ENCODE data around the gene GRIA4.

GRIA4 gene

DNA sequence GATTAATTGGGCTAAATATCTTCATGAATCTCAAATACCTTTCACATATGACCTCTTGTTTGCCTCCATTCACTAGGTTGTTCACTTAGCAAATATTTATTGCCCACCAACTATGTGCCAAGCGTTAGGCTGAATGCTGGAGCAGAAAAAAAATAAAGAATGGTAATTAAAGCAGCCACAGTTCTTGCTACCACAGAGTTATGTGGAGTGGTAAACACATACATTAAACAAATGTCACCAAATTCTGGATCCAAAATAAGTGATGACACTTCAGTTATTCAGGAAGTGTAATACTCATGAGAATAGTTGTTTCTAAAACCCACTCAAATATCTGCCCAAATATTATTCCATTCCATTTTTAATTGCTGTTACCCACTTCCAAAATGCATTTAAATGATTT is 128.4 kb downstream of the GRIA4 start:
- TF ChIP-seq CTCF (IDR thresholded peaks at IDR 0.05; ENCODE audit: extremely low read depth, missing control alignments) = no peak
- no peak for DNase-seq (ENCODE audit: low spot score)

GRCh38 chr11:105738986-105739795 is 129.3 kb downstream of the GRIA4 start:
- no peak for TF ChIP-seq CTCF (IDR thresholded peaks at IDR 0.05; ENCODE audit: extremely low read depth, missing control alignments)

DNA sequence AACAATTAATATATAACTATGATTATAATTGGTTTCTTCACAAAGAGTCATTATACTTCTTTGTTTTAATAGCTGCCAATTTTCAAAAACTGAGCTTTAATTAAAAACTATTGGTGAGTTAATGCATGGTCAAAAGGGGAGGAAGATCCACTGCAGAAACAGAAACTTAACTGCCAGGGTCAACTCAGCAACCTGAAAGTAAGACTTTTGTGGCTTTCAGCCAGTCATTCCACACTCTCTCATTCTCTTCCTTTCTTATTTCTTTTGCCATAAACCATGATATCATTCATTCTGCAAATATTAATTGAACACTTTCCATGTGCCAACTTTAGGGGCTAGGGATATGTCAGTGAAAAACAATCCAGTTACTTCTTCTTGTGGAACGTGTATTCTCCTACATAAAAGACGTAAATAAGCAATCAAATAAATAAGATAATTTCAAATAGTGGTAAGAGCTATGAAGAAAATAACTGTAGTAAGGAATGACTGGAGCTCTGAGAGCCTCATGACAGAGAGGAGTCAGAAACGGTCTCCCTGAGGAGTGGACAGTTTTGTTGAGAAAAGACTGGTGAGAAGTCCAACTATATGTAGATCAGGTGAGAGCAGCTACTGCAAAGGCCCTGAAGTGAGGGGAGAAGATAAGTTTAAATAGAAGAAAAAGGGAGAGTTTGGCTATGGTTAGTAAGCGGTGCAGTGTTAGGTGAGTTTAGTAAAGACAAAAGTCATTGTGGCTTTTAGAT is 130.5 kb downstream of the GRIA4 start:
- TF ChIP-seq CTCF (IDR thresholded peaks at IDR 0.05; ENCODE audit: extremely low read depth, missing control alignments) = no peak
- no peak for DNase-seq (ENCODE audit: low spot score)

More at GRCh38 chr11:105738986-105739795, 129.3 kb downstream of the GRIA4 start:
- no peak for DNase-seq (ENCODE audit: low spot score)

GRCh38 chr11:105741488-105742020 is 131.7 kb downstream of the GRIA4 start:
- no peak for TF ChIP-seq CTCF (IDR thresholded peaks at IDR 0.05; ENCODE audit: extremely low read depth, missing control alignments)
- DNase-seq (ENCODE audit: low spot score) = no peak

DNA sequence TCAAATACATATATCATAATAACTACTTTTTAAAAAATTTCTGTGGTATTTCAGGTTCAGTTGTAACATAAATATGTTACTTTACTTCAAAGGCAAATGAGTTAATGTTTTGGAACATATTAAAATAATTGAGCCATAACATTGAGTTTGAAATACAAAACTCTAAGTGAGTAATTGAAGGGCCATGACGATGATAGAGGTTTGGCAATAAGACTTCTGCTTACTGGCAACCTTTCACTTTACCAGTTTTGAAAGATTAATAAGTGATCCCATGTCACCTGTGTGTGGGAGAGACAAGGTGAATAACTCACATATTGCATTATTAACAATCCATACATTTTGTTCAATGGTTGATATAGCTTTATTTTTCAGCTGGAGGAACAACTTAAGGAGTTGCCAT is 144.4 kb downstream of the GRIA4 start:
- DNase-seq (ENCODE audit: low spot score) = no peak
- no peak for TF ChIP-seq CTCF (IDR thresholded peaks at IDR 0.05; ENCODE audit: extremely low read depth, missing control alignments)

DNA sequence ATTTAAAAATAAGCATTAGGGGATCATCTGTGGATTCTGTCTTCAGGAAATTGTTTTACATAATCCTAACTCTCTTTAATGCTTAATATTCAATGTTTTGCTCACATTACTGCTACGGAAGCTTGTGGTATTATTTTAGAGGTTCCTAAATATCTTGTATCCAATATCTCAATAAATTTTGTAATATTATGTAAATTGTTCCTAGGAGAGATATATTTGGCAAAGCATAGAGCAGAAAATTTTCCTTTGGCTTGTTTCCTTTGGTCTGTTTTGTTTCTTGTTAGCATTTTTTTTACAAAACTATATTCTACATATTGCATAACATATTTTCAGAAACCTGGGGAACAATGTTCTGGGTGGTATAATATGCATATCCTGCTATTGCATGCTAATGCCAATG is 144.8 kb downstream of the GRIA4 start:
- no peak for TF ChIP-seq CTCF (IDR thresholded peaks at IDR 0.05; ENCODE audit: extremely low read depth, missing control alignments)
- DNase-seq (ENCODE audit: low spot score) = no peak

DNA sequence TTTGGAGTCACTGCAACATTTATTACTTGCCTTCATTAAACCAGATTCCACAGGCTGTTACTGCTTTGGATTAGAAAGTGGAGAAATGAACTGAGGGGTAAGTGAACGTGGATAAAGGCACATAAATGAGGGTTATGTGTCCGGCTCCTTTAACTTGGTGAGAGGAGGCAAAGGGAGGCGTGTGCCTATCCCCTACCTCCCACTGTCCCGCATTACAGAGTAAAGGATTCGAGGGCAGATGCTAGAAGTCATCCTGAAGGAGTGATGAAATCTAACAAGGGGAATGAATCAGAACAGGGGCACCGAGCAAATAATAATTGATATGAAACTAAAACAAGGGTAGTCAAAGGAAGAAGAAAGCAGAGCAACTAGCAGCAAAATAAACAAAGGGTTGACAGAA is 147.2 kb downstream of the GRIA4 start:
- DNase-seq (ENCODE audit: low spot score) = no peak
- TF ChIP-seq CTCF (IDR thresholded peaks at IDR 0.05; ENCODE audit: extremely low read depth, missing control alignments) = no peak

Measured in GM20000 (cell line).